Lower leg skin (tissue), 4 donors: ENCODE data around the gene PTOV1. TPM values are rescaled to one million over a fixed set of nuclear protein-coding genes. Genes with fewer than 3 reads are reported as not detected.

Source experiments
- DNase-seq, 2 donors: peaks; one replicate each; pipeline ENCODE4 v3.0.0-alpha.2; 2019; ENCODE audit warnings: low spot score in 2 of 2
- H3K4me3 ChIP-seq: fragments of 200-600 bp; sonication (generic); 2 replicates; pipeline ENCODE4 v1.5.1; 2017; ENCODE audit warnings: mild to moderate bottlenecking, low read depth; ENCODE audit not compliant: poor library complexity, severe bottlenecking
- POLR2A ChIP-seq, 2 donors: fragments of 450-650 bp; IDR thresholded peaks; one replicate each; pipeline ENCODE4 v1.6.1; 2016 to 2017; ENCODE audit warnings: antibody characterized with exemption in 2 of 2, mild to moderate bottlenecking in 1 of 2, moderate library complexity in 1 of 2
- WGBS, 2 donors: methylation state at CpG; one replicate each; pipeline ENCODE4 v1.1.5; 2018; 5-methylcytosine and 5-hydroxymethylcytosine counted together
- intact Hi-C: fragments of 100-400 bp; cut with DNase I; formaldehyde crosslinking; loops from one replicate; pipeline ENCODE4 v1.15.0; 2023; ENCODE audit warnings: low total_unique reads
- total RNA-seq, 4 donors: library from RNA; depleted of rRNA; stranded (reverse); fragments of >200 nt; gene quantifications; one replicate each; pipeline ENCODE4 v1.1.0, GENCODE V29; 2016
- TF ChIP-seq, protein P1 (sequence below), 3 donors: fragments of 450-650 bp; IDR thresholded peaks; one replicate each; pipeline ENCODE4 v1.5.1; 2016; ENCODE audit warnings: antibody characterized with exemption in 3 of 3, mild to moderate bottlenecking in 3 of 3, moderate library complexity in 2 of 3

PTOV1 gene
- total RNA-seq, 4 donors from 2014 or later = 62.4 to 122 (median 92.5) TPM

- intact Hi-C loops = no loop called here
- no peak for TF ChIP-seq POLR2A (IDR thresholded peaks at IDR 0.05)
- TF ChIP-seq, protein P1, sequence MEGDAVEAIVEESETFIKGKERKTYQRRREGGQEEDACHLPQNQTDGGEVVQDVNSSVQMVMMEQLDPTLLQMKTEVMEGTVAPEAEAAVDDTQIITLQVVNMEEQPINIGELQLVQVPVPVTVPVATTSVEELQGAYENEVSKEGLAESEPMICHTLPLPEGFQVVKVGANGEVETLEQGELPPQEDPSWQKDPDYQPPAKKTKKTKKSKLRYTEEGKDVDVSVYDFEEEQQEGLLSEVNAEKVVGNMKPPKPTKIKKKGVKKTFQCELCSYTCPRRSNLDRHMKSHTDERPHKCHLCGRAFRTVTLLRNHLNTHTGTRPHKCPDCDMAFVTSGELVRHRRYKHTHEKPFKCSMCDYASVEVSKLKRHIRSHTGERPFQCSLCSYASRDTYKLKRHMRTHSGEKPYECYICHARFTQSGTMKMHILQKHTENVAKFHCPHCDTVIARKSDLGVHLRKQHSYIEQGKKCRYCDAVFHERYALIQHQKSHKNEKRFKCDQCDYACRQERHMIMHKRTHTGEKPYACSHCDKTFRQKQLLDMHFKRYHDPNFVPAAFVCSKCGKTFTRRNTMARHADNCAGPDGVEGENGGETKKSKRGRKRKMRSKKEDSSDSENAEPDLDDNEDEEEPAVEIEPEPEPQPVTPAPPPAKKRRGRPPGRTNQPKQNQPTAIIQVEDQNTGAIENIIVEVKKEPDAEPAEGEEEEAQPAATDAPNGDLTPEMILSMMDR (IDR thresholded peaks at IDR 0.05) = no peak
- H3K4me3 ChIP-seq = no peak overlapping the region
- no peak for DNase-seq
- 87 to 90% methylated on average over 6 of the region's 6 CpGs for WGBS, 2 donors
These were observed 26.3 kb upstream of the PTOV1 start for GRCh38 chr19:49824662-49825061.

- WGBS, 2 donors = 91% methylated on average over 14 of the region's 14 CpGs
- DNase-seq = no peak
- H3K4me3 ChIP-seq = no peak overlapping the region
- TF ChIP-seq, protein P1 (IDR thresholded peaks at IDR 0.05) = no peak
- TF ChIP-seq POLR2A (IDR thresholded peaks at IDR 0.05) = no peak
- intact Hi-C loops = no loop called here
These were observed 23.9 kb upstream of the PTOV1 start for GRCh38 chr19:49827034-49827433.

- no peak overlapping the region for H3K4me3 ChIP-seq
- WGBS, 2 donors = 88 to 93% methylated on average over 7 to 8 of the region's 8 CpGs
- TF ChIP-seq, protein P1 (IDR thresholded peaks at IDR 0.05) = no peak
- no peak for TF ChIP-seq POLR2A (IDR thresholded peaks at IDR 0.05)
- intact Hi-C loops = no loop called here
- no peak for DNase-seq
These were observed 21.8 kb upstream of the PTOV1 start for GRCh38 chr19:49829200-49829599.

DNA sequence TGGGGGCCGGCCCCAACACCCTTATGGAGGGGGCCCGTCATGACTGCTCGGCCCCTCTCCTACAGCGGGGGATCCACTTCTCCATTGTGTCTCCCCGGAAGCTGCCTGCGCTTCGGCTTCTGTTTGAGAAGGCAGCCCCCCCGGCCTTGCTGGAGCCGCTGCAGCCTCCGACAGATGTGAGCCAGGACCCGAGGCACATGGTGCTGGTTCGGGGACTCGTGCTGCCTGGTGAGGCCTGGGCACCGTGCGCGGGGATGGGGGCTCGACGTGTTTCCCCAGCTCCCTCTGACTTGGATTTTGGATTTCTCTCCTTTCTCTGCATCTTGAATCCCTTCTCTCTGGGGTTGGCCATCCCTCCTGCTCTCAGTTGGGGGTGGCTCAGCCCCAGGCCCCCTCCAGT is 21.2 kb upstream of the PTOV1 start:
- 90 to 94% methylated on average over 15 to 18 of the region's 18 CpGs for WGBS, 2 donors
- TF ChIP-seq, protein P1 (IDR thresholded peaks at IDR 0.05) = no peak
- no peak for TF ChIP-seq POLR2A (IDR thresholded peaks at IDR 0.05)
- no peak for DNase-seq
- intact Hi-C loops = no loop called here
- H3K4me3 ChIP-seq = no peak overlapping the region

DNA sequence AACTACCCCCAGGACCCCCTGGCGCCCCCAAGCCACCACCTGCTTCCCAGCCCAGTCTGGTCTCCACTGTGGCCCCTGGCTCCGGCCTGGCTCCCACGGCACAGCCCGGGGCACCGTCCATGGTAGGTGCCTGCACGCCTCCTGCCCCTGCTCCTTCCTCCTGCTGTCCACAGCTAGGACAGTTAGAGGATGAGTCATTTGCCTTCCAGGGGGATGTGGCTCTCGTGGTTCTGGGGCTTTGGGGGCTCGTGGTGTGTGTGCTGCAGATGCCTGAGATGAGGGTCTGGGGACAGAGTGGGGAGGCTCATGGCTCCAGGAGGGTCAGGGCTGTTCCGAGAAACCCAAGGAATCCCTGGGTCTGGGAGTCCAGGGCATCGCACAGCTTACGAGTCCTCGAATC is 20.2 kb upstream of the PTOV1 start:
- no peak overlapping the region for H3K4me3 ChIP-seq
- 91% methylated on average over 10 to 12 of the region's 12 CpGs for WGBS, 2 donors
- TF ChIP-seq POLR2A (IDR thresholded peaks at IDR 0.05) = no peak
- TF ChIP-seq, protein P1 (IDR thresholded peaks at IDR 0.05) = no peak
- no peak for DNase-seq
- intact Hi-C loops = no loop called here

- no peak for TF ChIP-seq POLR2A (IDR thresholded peaks at IDR 0.05)
- TF ChIP-seq, protein P1 (IDR thresholded peaks at IDR 0.05) = no peak
- DNase-seq = no peak
- intact Hi-C loops = no loop called here
- WGBS, 2 donors = 90 to 92% methylated on average over 8 of the region's 8 CpGs
- no peak overlapping the region for H3K4me3 ChIP-seq
These were observed 19.4 kb upstream of the PTOV1 start for GRCh38 chr19:49831592-49831991.
